ENCODE measurements around the gene GYS1. TPM values are rescaled to one million over a fixed set of nuclear protein-coding genes. Genes with fewer than 3 reads are reported as not detected.
A peak's percentile ranks its signal among the peaks of the same experiment; 100 is the strongest.

GYS1 gene
- total RNA-seq, 1 donor from 2014 or later = 71.2 TPM

- Mint-ChIP-seq H3K9me3 (peaks cover 2% of the 10 kb centered on the region), H3K4me3 (no peak overlapping the region), H3K36me3 (ENCODE audit: low read depth) (peaks cover 28% of the 10 kb centered on the region), H3K27ac (no peak overlapping the region), H3K27me3 (ENCODE audit: insufficient read depth) (no peaks in the 10 kb centered on the region), H3K4me1 (ENCODE audit: low read depth) (peaks cover 26% of the 10 kb centered on the region)
- no peak for DNase-seq (ENCODE audit: low spot score)
- intact Hi-C loops (cut with micrococcal nuclease) = loop anchor here (10.0 kb wide), 1 partner anchor 438 kb away; the partner anchor contains the start of gene LMTK3
Observed at GRCh38 chr19:48953141-48953540, 40.0 kb downstream of the GYS1 start.

- no peaks in the 10 kb centered on the region for H3K27me3 Mint-ChIP-seq (ENCODE audit: insufficient read depth)
- no peak for DNase-seq (ENCODE audit: low spot score)
- H3K36me3 Mint-ChIP-seq (ENCODE audit: low read depth) = peaks cover 9% of the 10 kb centered on the region
- H3K27ac Mint-ChIP-seq = no peak overlapping the region
- peaks cover 9% of the 10 kb centered on the region for H3K4me1 Mint-ChIP-seq (ENCODE audit: low read depth)
- intact Hi-C loops (cut with micrococcal nuclease) = loop anchor here (10.0 kb wide), 1 partner anchor 436 kb away; the partner anchor contains the start of gene LMTK3
- no peak overlapping the region for H3K4me3 Mint-ChIP-seq
- peaks cover 3% of the 10 kb centered on the region for H3K9me3 Mint-ChIP-seq
Observed at GRCh38 chr19:48950830-48951519, 42.1 kb downstream of the GYS1 start.

- H3K27me3 Mint-ChIP-seq (ENCODE audit: insufficient read depth) = no peaks in the 10 kb centered on the region
- no peak overlapping the region for H3K27ac Mint-ChIP-seq
- H3K4me1 Mint-ChIP-seq (ENCODE audit: low read depth) = peaks cover 6% of the 10 kb centered on the region
- H3K9me3 Mint-ChIP-seq = peaks cover 3% of the 10 kb centered on the region
- peaks cover 3% of the 10 kb centered on the region for H3K36me3 Mint-ChIP-seq (ENCODE audit: low read depth)
- H3K4me3 Mint-ChIP-seq = no peak overlapping the region
- DNase-seq (ENCODE audit: low spot score) = no peak
- intact Hi-C loops (cut with micrococcal nuclease) = loop anchor here (10.0 kb wide), 1 partner anchor 435 kb away; the partner anchor contains the start of gene LMTK3
Observed at GRCh38 chr19:48950159-48950558, 43.0 kb downstream of the GYS1 start.

- Mint-ChIP-seq H3K4me1 (ENCODE audit: low read depth) (no peaks in the 10 kb centered on the region), H3K9me3 (peaks cover 3% of the 10 kb centered on the region), H3K4me3 (no peak overlapping the region), H3K36me3 (ENCODE audit: low read depth) (no peaks in the 10 kb centered on the region), H3K27me3 (ENCODE audit: insufficient read depth) (no peaks in the 10 kb centered on the region), H3K27ac (no peak overlapping the region)
- intact Hi-C loops (cut with micrococcal nuclease) = no loop called here
- no peak for DNase-seq (ENCODE audit: low spot score)
Observed at GRCh38 chr19:48947258-48947542, 45.9 kb downstream of the GYS1 start.

- no peaks in the 10 kb centered on the region for H3K27me3 Mint-ChIP-seq (ENCODE audit: insufficient read depth)
- H3K27ac Mint-ChIP-seq = no peak overlapping the region
- H3K4me3 Mint-ChIP-seq = no peak overlapping the region
- intact Hi-C loops (cut with micrococcal nuclease) = no loop called here
- H3K4me1 Mint-ChIP-seq (ENCODE audit: low read depth) = no peaks in the 10 kb centered on the region
- DNase-seq (ENCODE audit: low spot score) = no peak
- peaks cover 3% of the 10 kb centered on the region for H3K9me3 Mint-ChIP-seq
- no peaks in the 10 kb centered on the region for H3K36me3 Mint-ChIP-seq (ENCODE audit: low read depth)
Observed at GRCh38 chr19:48946463-48947257, 46.4 kb downstream of the GYS1 start.

GRCh38 chr19:48945817-48946216 lies 47.3 kb downstream of the GYS1 start:
- DNase-seq (ENCODE audit: low spot score) = no peak
- intact Hi-C loops (cut with micrococcal nuclease) = no loop called here
- no peak overlapping the region for H3K4me3 Mint-ChIP-seq
- peaks cover 10% of the 10 kb centered on the region for H3K9me3 Mint-ChIP-seq
- no peaks in the 10 kb centered on the region for H3K36me3 Mint-ChIP-seq (ENCODE audit: low read depth)
- H3K27me3 Mint-ChIP-seq (ENCODE audit: insufficient read depth) = no peaks in the 10 kb centered on the region
- H3K4me1 Mint-ChIP-seq (ENCODE audit: low read depth) = no peaks in the 10 kb centered on the region
- H3K27ac Mint-ChIP-seq = no peak overlapping the region

GRCh38 chr19:48945415-48945814 lies 47.7 kb downstream of the GYS1 start:
- Mint-ChIP-seq H3K36me3 (ENCODE audit: low read depth) (no peaks in the 10 kb centered on the region), H3K4me1 (ENCODE audit: low read depth) (no peaks in the 10 kb centered on the region), H3K4me3 (no peak overlapping the region), H3K27me3 (ENCODE audit: insufficient read depth) (no peaks in the 10 kb centered on the region), H3K9me3 (peaks cover 10% of the 10 kb centered on the region), H3K27ac (no peak overlapping the region)
- DNase-seq (ENCODE audit: low spot score) = no peak
- intact Hi-C loops (cut with micrococcal nuclease) = no loop called here

- Mint-ChIP-seq H3K4me1 (ENCODE audit: low read depth) (no peaks in the 10 kb centered on the region), H3K9me3 (peaks cover 7% of the 10 kb centered on the region), H3K36me3 (ENCODE audit: low read depth) (no peaks in the 10 kb centered on the region), H3K4me3 (no peak overlapping the region), H3K27me3 (ENCODE audit: insufficient read depth) (peaks cover 2% of the 10 kb centered on the region), H3K27ac (no peak overlapping the region)
- intact Hi-C loops (cut with micrococcal nuclease) = no loop called here
- no peak for DNase-seq (ENCODE audit: low spot score)
Observed at GRCh38 chr19:48943081-48943480, 50.0 kb downstream of the GYS1 start.

GRCh38 chr19:48940902-48941301 lies 52.2 kb downstream of the GYS1 start:
- peaks cover 2% of the 10 kb centered on the region for H3K27me3 Mint-ChIP-seq (ENCODE audit: insufficient read depth)
- intact Hi-C loops (cut with micrococcal nuclease) = no loop called here
- H3K4me3 Mint-ChIP-seq = no peak overlapping the region
- no peaks in the 10 kb centered on the region for H3K4me1 Mint-ChIP-seq (ENCODE audit: low read depth)
- H3K27ac Mint-ChIP-seq = no peak overlapping the region
- no peak for DNase-seq (ENCODE audit: low spot score)
- peaks cover 6% of the 10 kb centered on the region for H3K9me3 Mint-ChIP-seq
- H3K36me3 Mint-ChIP-seq (ENCODE audit: low read depth) = no peaks in the 10 kb centered on the region

GRCh38 chr19:48938256-48938655 lies 54.9 kb downstream of the GYS1 start:
- Mint-ChIP-seq H3K4me1 (ENCODE audit: low read depth) (peaks cover 8% of the 10 kb centered on the region), H3K27me3 (ENCODE audit: insufficient read depth) (peaks cover 7% of the 10 kb centered on the region), H3K27ac (no peak overlapping the region), H3K36me3 (ENCODE audit: low read depth) (no peaks in the 10 kb centered on the region), H3K4me3 (no peak overlapping the region), H3K9me3 (peaks cover 6% of the 10 kb centered on the region)
- intact Hi-C loops (cut with micrococcal nuclease) = no loop called here
- DNase-seq (ENCODE audit: low spot score) = no peak

GRCh38 chr19:48935864-48936263 lies 57.2 kb downstream of the GYS1 start:
- Mint-ChIP-seq H3K27ac (no peak overlapping the region), H3K4me3 (no peak overlapping the region), H3K27me3 (ENCODE audit: insufficient read depth) (peaks cover 11% of the 10 kb centered on the region), H3K9me3 (peaks cover under 1% of the 10 kb centered on the region), H3K36me3 (ENCODE audit: low read depth) (no peaks in the 10 kb centered on the region), H3K4me1 (ENCODE audit: low read depth) (peaks cover 14% of the 10 kb centered on the region)
- no peak for DNase-seq (ENCODE audit: low spot score)
- intact Hi-C loops (cut with micrococcal nuclease) = no loop called here

- no peak overlapping the region for H3K27ac Mint-ChIP-seq
- H3K9me3 Mint-ChIP-seq = no peaks in the 10 kb centered on the region
- peaks cover 14% of the 10 kb centered on the region for H3K4me1 Mint-ChIP-seq (ENCODE audit: low read depth)
Observed at GRCh38 chr19:48934837-48935236, 58.3 kb downstream of the GYS1 start.

GRCh38 chr19:48933382-48933932 lies 59.7 kb downstream of the GYS1 start, which contains the start of gene DHDH:
DHDH (plus strand) TSS chr19:48933699; CDS start chr19:48933722, 23 bp downstream.
- no peaks in the 10 kb centered on the region for H3K36me3 Mint-ChIP-seq (ENCODE audit: low read depth)
- peak within 1 kb of the TSS; percentile 61 for H3K27ac Mint-ChIP-seq
- H3K4me3 Mint-ChIP-seq = peak within 1 kb of the TSS; percentile 83
- DNase-seq (ENCODE audit: low spot score) = peak; percentile 85
- peaks cover 14% of the 10 kb centered on the region for H3K4me1 Mint-ChIP-seq (ENCODE audit: low read depth)
- H3K9me3 Mint-ChIP-seq = no peaks in the 10 kb centered on the region
- intact Hi-C loops (cut with micrococcal nuclease) = loop anchor here (1.0 to 2.0 kb wide), 3 partner anchors 32 to 61 kb away; partner anchors contain the start of genes FTL, NUCB1 and PPP1R15A
- H3K27me3 Mint-ChIP-seq (ENCODE audit: insufficient read depth) = peaks cover 11% of the 10 kb centered on the region

More at GRCh38 chr19:48934837-48935236, 58.3 kb downstream of the GYS1 start:
- DNase-seq (ENCODE audit: low spot score) = no peak
- no peak overlapping the region for H3K4me3 Mint-ChIP-seq
- intact Hi-C loops (cut with micrococcal nuclease) = no loop called here
- H3K36me3 Mint-ChIP-seq (ENCODE audit: low read depth) = no peaks in the 10 kb centered on the region
- peaks cover 11% of the 10 kb centered on the region for H3K27me3 Mint-ChIP-seq (ENCODE audit: insufficient read depth)
